H1 (cell line): Measurements from ENCODE around the gene HSD17B1. TPM values are rescaled to one million over a fixed set of nuclear protein-coding genes. Genes with fewer than 3 reads are reported as not detected.

ENCODE experiments used
- CTCF ChIA-PET: fragments of 300-600 bp; sonication (Branson Sonifier 250); formaldehyde crosslinking; loops from one replicate; lab custom pipeline; 2021; ENCODE audit not compliant: partially characterized antibody; lab: Charles Lee
- POLR2A ChIA-PET: fragments of 300-600 bp; sonication (Branson Sonifier 250); formaldehyde crosslinking; loops from one replicate; lab custom pipeline; 2021; ENCODE audit warnings: inconsistent platforms; ENCODE audit not compliant: partially characterized antibody; lab: Charles Lee
- DNase-seq, 2 experiments: peaks; one replicate each; pipeline versions ENCODE4 v3.0.0 to v3.0.0-alpha.2; 2010 to 2022; ENCODE audit warnings: low spot score in 2 of 2, low read depth in 1 of 2, mixed read lengths in 1 of 2
- FAIRE-seq: peaks from 2 replicates; lab custom pipeline; 2011; peaks lifted over from hg19 to GRCh38; lab: Jason Lieb, UNC
- H2AFZ ChIP-seq: 2 replicates; pipeline ENCODE4 v1.8.1; 2012; ENCODE audit warnings: low read length, inconsistent platforms
- H2AK5ac ChIP-seq: 2 replicates; pipeline ENCODE4 v1.6.1; 2013; ENCODE audit warnings: low read depth, low read length
- H2BK120ac ChIP-seq: replicated peaks from 2 replicates; pipeline ENCODE3; 2013; ENCODE audit warnings: low read depth, low read length, inconsistent platforms
- H2BK12ac ChIP-seq: 2 replicates; pipeline ENCODE4 v1.6.1; 2013; ENCODE audit warnings: low read depth, low read length
- H2BK15ac ChIP-seq: 2 replicates; pipeline ENCODE4 v1.6.1; 2013; ENCODE audit warnings: low read length
- H2BK20ac ChIP-seq: 2 replicates; pipeline ENCODE4 v1.6.1; 2013; ENCODE audit warnings: low read length
- H2BK5ac ChIP-seq: 2 replicates; pipeline ENCODE4 v1.6.1; 2013; ENCODE audit warnings: low read depth, low read length
- H3K14ac ChIP-seq: 2 replicates; pipeline ENCODE4 v1.6.1; 2013; ENCODE audit warnings: inconsistent platforms; ENCODE audit not compliant: insufficient read length
- H3K18ac ChIP-seq: 2 replicates; pipeline ENCODE4 v1.6.1; 2013; ENCODE audit warnings: low read length; ENCODE audit errors: extremely low read depth
- H3K23ac ChIP-seq: 2 replicates; pipeline ENCODE4 v1.6.1; 2013; ENCODE audit warnings: inconsistent platforms; ENCODE audit not compliant: insufficient read length
- H3K23me2 ChIP-seq: 2 replicates; pipeline ENCODE4 v1.6.1; 2013; ENCODE audit warnings: low read depth, low read length
- H3K27ac ChIP-seq: 2 replicates; pipeline ENCODE4 v1.6.1; 2011; ENCODE audit warnings: low read depth, low read length, inconsistent platforms
- H3K27me3 ChIP-seq, 4 experiments: replicated peaks in 1 of 4; 1 replicate in 1 of 4; 2 replicates in 3 of 4; pipeline versions ENCODE4 v1.6.1 to v1.8.1; 2011 to 2013; ENCODE audit warnings: low read length in 3 of 4, mild to moderate bottlenecking in 3 of 4, inconsistent platforms in 2 of 4, mixed read lengths in 2 of 4, moderate library complexity in 1 of 4; ENCODE audit not compliant: control insufficient read depth in 3 of 4, insufficient read depth in 3 of 4; ENCODE audit errors: extremely low read depth in 1 of 4
- H3K36me3 ChIP-seq, 4 experiments: 2 replicates each; pipeline versions ENCODE4 v1.6.1 to v1.8.1; 2011 to 2013; ENCODE audit warnings: mild to moderate bottlenecking in 4 of 4, low read length in 3 of 4, moderate library complexity in 2 of 4, control low read depth in 1 of 4, inconsistent platforms in 1 of 4; ENCODE audit not compliant: insufficient read depth in 4 of 4, control insufficient read depth in 2 of 4
- H3K4ac ChIP-seq: replicated peaks from 2 replicates; pipeline ENCODE3; 2013; ENCODE audit warnings: low read length, low read depth, mixed read lengths, inconsistent platforms; ENCODE audit not compliant: insufficient read length
- H3K4me1 ChIP-seq, 4 experiments: replicated peaks in 1 of 4; 1 replicate in 1 of 4; 2 replicates in 3 of 4; pipeline versions ENCODE4 v1.6.1 to v1.8.1; 2011 to 2013; ENCODE audit warnings: low read length in 3 of 4, inconsistent platforms in 2 of 4, mixed read lengths in 1 of 4; ENCODE audit not compliant: insufficient read depth in 4 of 4, control insufficient read depth in 3 of 4
- H3K4me2 ChIP-seq, 2 experiments: 2 replicates each; pipeline versions ENCODE4 v1.6.1 to v1.8.1; 2011 to 2013; ENCODE audit warnings: low read depth in 2 of 2, low read length in 2 of 2, control low read depth in 1 of 2, inconsistent platforms in 1 of 2, mild to moderate bottlenecking in 1 of 2; ENCODE audit not compliant: insufficient read depth in 1 of 2
- H3K4me3 ChIP-seq, 4 experiments: fragments of 200-600, 300-600 bp in 1 of 4; sonication (generic), shearing (Covaris generic), sonication (Bioruptor Twin) in 1 of 4; 2 replicates each; pipeline versions ENCODE4 v1.5.1 to v1.8.1; 2011 to 2016; ENCODE audit warnings: low read length in 4 of 4, low read depth in 3 of 4, control low read depth in 2 of 4, inconsistent platforms in 2 of 4, mild to moderate bottlenecking in 2 of 4, mixed read lengths in 1 of 4, moderate library complexity in 1 of 4; ENCODE audit not compliant: insufficient read depth in 2 of 4; ENCODE audit errors: extremely low read depth in 1 of 4
- H3K56ac ChIP-seq: replicated peaks from 2 replicates; pipeline ENCODE3; 2013; ENCODE audit warnings: low read depth, mild to moderate bottlenecking, mixed read lengths, low read length, inconsistent platforms; ENCODE audit not compliant: insufficient read length
- H3K79me1 ChIP-seq: 2 replicates; pipeline ENCODE4 v1.6.1; 2013; ENCODE audit warnings: low read depth, low read length, control low read depth
- H3K79me2 ChIP-seq, 2 experiments: 2 replicates each; pipeline versions ENCODE4 v1.6.1 to v1.8.1; 2012 to 2013; ENCODE audit warnings: low read length in 2 of 2, mild to moderate bottlenecking in 2 of 2, inconsistent platforms in 1 of 2; ENCODE audit not compliant: insufficient read depth in 2 of 2, control insufficient read depth in 1 of 2
- H3K9ac ChIP-seq, 4 experiments: replicated peaks in 1 of 4; 1 replicate in 1 of 4; 2 replicates in 3 of 4; pipeline versions ENCODE4 v1.6.1 to v1.8.1; 2011 to 2013; ENCODE audit warnings: low read depth in 3 of 4, low read length in 3 of 4, control low read depth in 2 of 4, mild to moderate bottlenecking in 2 of 4, moderate library complexity in 2 of 4, inconsistent platforms in 1 of 4; ENCODE audit errors: extremely low read depth in 1 of 4
- H3K9me3 ChIP-seq, 2 experiments: 2 replicates each; pipeline versions ENCODE4 v1.6.1 to v1.8.1; 2012 to 2013; ENCODE audit warnings: mild to moderate bottlenecking in 2 of 2, moderate library complexity in 2 of 2, control low read depth in 1 of 2, inconsistent platforms in 1 of 2, low read depth in 1 of 2, low read length in 1 of 2, mixed read lengths in 1 of 2; ENCODE audit not compliant: insufficient read depth in 2 of 2
- H4K20me1 ChIP-seq, 2 experiments: replicated peaks in 1 of 2; 2 replicates each; pipeline versions ENCODE3 to v1.8.1; 2011 to 2013; ENCODE audit warnings: inconsistent platforms in 2 of 2, low read length in 2 of 2, mild to moderate bottlenecking in 1 of 2; ENCODE audit not compliant: insufficient read depth in 2 of 2, control insufficient read depth in 1 of 2
- H4K5ac ChIP-seq: 2 replicates; pipeline ENCODE4 v1.6.1; 2013; ENCODE audit warnings: low read length, low read depth, mixed read lengths, inconsistent platforms; ENCODE audit not compliant: insufficient read length
- H4K8ac ChIP-seq: 2 replicates; pipeline ENCODE4 v1.8.0; 2013; ENCODE audit warnings: mild to moderate bottlenecking, moderate library complexity, low read length, inconsistent platforms; ENCODE audit not compliant: insufficient read depth; ENCODE audit errors: extremely low read depth
- H4K91ac ChIP-seq: replicated peaks from 2 replicates; pipeline ENCODE3; 2013; ENCODE audit warnings: low read length, mixed read lengths, inconsistent platforms; ENCODE audit not compliant: insufficient read length
- CHD2 ChIP-seq: IDR thresholded peaks from 2 replicates; pipeline ENCODE4 v1.6.1; 2012; ENCODE audit warnings: low read length, improper control_type of control experiment
- CTBP2 ChIP-seq: IDR thresholded peaks from 2 replicates; pipeline ENCODE4 v1.7.0; 2011; ENCODE audit warnings: borderline replicate concordance, mild to moderate bottlenecking, moderate library complexity, mixed read lengths, low read length; ENCODE audit not compliant: insufficient read depth, insufficient read length
- EZH2 ChIP-seq: fragments of 200-600 bp; sonication (generic); IDR thresholded peaks from 2 replicates; pipeline ENCODE4 v1.7.1; 2012; ENCODE audit warnings: low read depth, mild to moderate bottlenecking, moderate library complexity, low read length, inconsistent platforms; ENCODE audit not compliant: severe bottlenecking
- FOSL1 ChIP-seq: IDR thresholded peaks from 2 replicates; pipeline ENCODE4 v1.6.1; 2011; ENCODE audit warnings: mild to moderate bottlenecking, low read depth, low read length, moderate library complexity; ENCODE audit not compliant: insufficient read depth
- MAFK ChIP-seq: IDR thresholded peaks from 2 replicates; pipeline ENCODE4 v1.6.1; 2012; ENCODE audit warnings: low read depth, mild to moderate bottlenecking, improper control_type of control experiment, low read length
- POLR2AphosphoS5 ChIP-seq: IDR thresholded peaks from 2 replicates; pipeline ENCODE4 v1.6.1; 2011; ENCODE audit warnings: low read depth, low read length
- RBBP5 ChIP-seq: IDR thresholded peaks from 2 replicates; pipeline ENCODE4 v1.7.1; 2012; ENCODE audit warnings: low read depth, mild to moderate bottlenecking, inconsistent platforms, low read length, moderate library complexity, borderline replicate concordance
- RNF2 ChIP-seq: fragments of 200-900, 300-1000 bp; sonication (generic); IDR thresholded peaks from 2 replicates; pipeline ENCODE4 v1.7.1; 2016; ENCODE audit warnings: borderline replicate concordance, low read depth, mild to moderate bottlenecking, antibody characterized with exemption, low read length; ENCODE audit not compliant: poor library complexity, severe bottlenecking; ENCODE audit errors: missing control alignments
- SIX5 ChIP-seq: IDR thresholded peaks from 2 replicates; pipeline ENCODE4 v1.6.1; 2011; ENCODE audit warnings: mild to moderate bottlenecking, low read depth, low read length
- TEAD4 ChIP-seq: IDR thresholded peaks from 2 replicates; pipeline ENCODE4 v1.6.1; 2012; ENCODE audit warnings: low read depth, low read length, inconsistent platforms, mixed read lengths
- WGBS, 2 experiments: shearing (Covaris generic) in 1 of 2; methylation state at CpG; one replicate each; pipeline versions ENCODE4 v1.1.6 to v1.1.7; 2013 to 2015; ENCODE audit warnings: low lambda C conversion rate in 2 of 2, mixed read lengths in 2 of 2, inconsistent platforms in 1 of 2, low coverage in 1 of 2, missing lambda C conversion rate in 1 of 2; ENCODE audit not compliant: insufficient replicate concordance in 2 of 2, insufficient coverage in 1 of 2, insufficient read length in 1 of 2; ENCODE audit errors: extremely low coverage in 1 of 2, missing lambda C conversion rate in 1 of 2; 5-methylcytosine and 5-hydroxymethylcytosine counted together
- polyA plus RNA-seq, 7 experiments: library from polyadenylated mRNA; depleted of rRNA in 3 of 7; stranded (reverse) in 5 of 7; unstranded in 2 of 7; fragments of >200 nt in 5 of 7; fragments of 200-250 nt in 2 of 7; gene quantifications; 1 replicate in 5 of 7; 2 replicates in 1 of 7; 4 replicates in 1 of 7; pipeline versions ENCODE4 v1.2.1 to v1.2.3, GENCODE V29; 2011 to 2013; ENCODE audit warnings: missing spikeins in 2 of 7, mixed read lengths in 2 of 7
- total RNA-seq: library from RNA; stranded (reverse); fragmentation: NEBNext Ultra II Directional; extraction: Animal tissue kit (Norgen Biotek cat#: 25700); gene quantifications from 2 replicates; pipeline ENCODE4 v1.2.1, GENCODE V29; 2021

The HSD17B1 gene
- total and polyA plus RNA-seq, 2 of the 8 experiments (the other 6 are each of a cell fraction or from before 2014, with no cell fraction given): 0.88 to 1.0 TPM

- H2BK5ac ChIP-seq: no peak overlapping the region
- H3K27ac ChIP-seq: no peak overlapping the region
- H3K23me2 ChIP-seq: no peaks in the 10 kb centered on the region
- no peak overlapping the region for H3K56ac ChIP-seq
- TF ChIP-seq MAFK (no peak), TEAD4 (no peak), CHD2 (no peak), RNF2 (no peak), RBBP5 (no peak), POLR2AphosphoS5 (no peak), CTBP2 (no peak), EZH2 (no peak), SIX5 (no peak), FOSL1 (no peak)
- 97% methylated on average over 11 of the region's 11 CpGs; no CpG with 5 or more reads in 1 of the 2 experiments for WGBS, 2 experiments
- no peak overlapping the region for H4K91ac ChIP-seq
- peaks cover 1 to 2% of the 10 kb centered on the region in 2 experiments for H4K20me1 ChIP-seq
- POLR2A ChIA-PET: interaction anchor here (0.9 to 1.6 kb wide), 2 partner anchors 14 to 202 kb away, joined by 6 to 7 read pairs; no protein-coding TSS in a partner anchor
- FAIRE-seq: no peak
- no peaks in the 10 kb centered on the region for H3K79me1 ChIP-seq
- peaks cover 0 to 13% (median 5%) of the 10 kb centered on the region in 4 experiments; a peak in 3 of 8 replicates for H3K36me3 ChIP-seq
- no peaks in the 10 kb centered on the region for H3K9me3 ChIP-seq
- peaks cover 0 to under 1% (median 0%) of the 10 kb centered on the region in 4 experiments; a peak in 1 of 7 replicates for H3K4me1 ChIP-seq
- H3K4me2 ChIP-seq: no peak overlapping the region
- no peak overlapping the region for H3K4ac ChIP-seq
- H2AK5ac ChIP-seq: no peak overlapping the region
- no peak overlapping the region for H3K14ac ChIP-seq
- no peak for DNase-seq
- no peaks in the 10 kb centered on the region for H3K79me2 ChIP-seq
- H2BK20ac ChIP-seq: no peak overlapping the region
- no peaks in the 10 kb centered on the region; a peak in 3 of 7 replicates for H3K27me3 ChIP-seq
- H3K9ac ChIP-seq: no peak overlapping the region
- no peak overlapping the region for H2BK15ac ChIP-seq
- H2BK12ac ChIP-seq: no peak overlapping the region
- no peak overlapping the region for H2AFZ ChIP-seq
- H3K23ac ChIP-seq: no peak overlapping the region
- no peak overlapping the region for H4K8ac ChIP-seq
- H4K5ac ChIP-seq: no peak overlapping the region
- CTCF ChIA-PET: interaction anchor here (0.9 to 2.5 kb wide), 8 partner anchors 8 to 201 kb away, joined by 3 to 10 read pairs (median 6); no protein-coding TSS in a partner anchor
- H2BK120ac ChIP-seq: no peak overlapping the region
- H3K4me3 ChIP-seq: no peak overlapping the region
- H3K18ac ChIP-seq: no peak overlapping the region
Observed at GRCh38 chr17:42513686-42514085, 39.0 kb upstream of the HSD17B1 start.
